ENCODE measurements around the gene MIOS. TPM values are rescaled to one million over a fixed set of nuclear protein-coding genes. Genes with fewer than 3 reads are reported as not detected.

Gene MIOS
- polyA plus RNA-seq, 1 donor, result 23.3 TPM

- peak; percentile 99 to 100 for DNase-seq
- peak within 1 kb of the TSS; percentile 81 for H3K4me3 ChIP-seq (ENCODE audit: low read length)
- WGBS (ENCODE audit: insufficient coverage, low lambda C conversion rate), result 0% methylated on average over 4 of the region's 68 CpGs
- no peaks in the 10 kb centered on the region for H3K9me3 ChIP-seq (ENCODE audit: control insufficient read depth, low read depth, low read length)
- H3K4me1 ChIP-seq (ENCODE audit: control insufficient read depth, insufficient read depth, low read length), result peaks cover 6% of the 10 kb centered on the region
- no peaks in the 10 kb centered on the region for H3K36me3 ChIP-seq (ENCODE audit: control insufficient read depth, insufficient read depth, low read length)
- no peaks in the 10 kb centered on the region for H3K27me3 ChIP-seq (ENCODE audit: control insufficient read depth, insufficient read depth, low read length)
- peak within 1 kb of the TSS; percentile 94 for H3K27ac ChIP-seq (ENCODE audit: low read length)
Observed at GRCh38 chr7:7640221-7641128, 73.8 kb downstream of the MIOS start, which contains the start of gene UMAD1. Gene UMAD1 (plus strand): TSS chr7:7640752. CDS start chr7:7673372, 32,620 bp downstream.

GRCh38 chr7:7641129-7641663 lies 74.5 kb downstream of the MIOS start:
- WGBS (ENCODE audit: insufficient coverage, low lambda C conversion rate), result no CpG with 5 or more reads among the region's 22 CpGs
- DNase-seq, result peak in 1 of 2 donors; percentile 7
- H3K27ac ChIP-seq (ENCODE audit: low read length), result peak overlapping the region; percentile 82
- H3K27me3 ChIP-seq (ENCODE audit: control insufficient read depth, insufficient read depth, low read length), result no peaks in the 10 kb centered on the region
- peak overlapping the region; percentile 81 for H3K4me3 ChIP-seq (ENCODE audit: low read length)
- peaks cover 2% of the 10 kb centered on the region for H3K36me3 ChIP-seq (ENCODE audit: control insufficient read depth, insufficient read depth, low read length)
- peaks cover 3% of the 10 kb centered on the region for H3K9me3 ChIP-seq (ENCODE audit: control insufficient read depth, low read depth, low read length)
- H3K4me1 ChIP-seq (ENCODE audit: control insufficient read depth, insufficient read depth, low read length), result peaks cover 6% of the 10 kb centered on the region

GRCh38 chr7:7642081-7642480 lies 75.4 kb downstream of the MIOS start:
- H3K27me3 ChIP-seq (ENCODE audit: control insufficient read depth, insufficient read depth, low read length), result no peaks in the 10 kb centered on the region
- peaks cover 6% of the 10 kb centered on the region for H3K4me1 ChIP-seq (ENCODE audit: control insufficient read depth, insufficient read depth, low read length)
- peak overlapping the region; percentile 81 for H3K4me3 ChIP-seq (ENCODE audit: low read length)
- peaks cover 2% of the 10 kb centered on the region for H3K36me3 ChIP-seq (ENCODE audit: control insufficient read depth, insufficient read depth, low read length)
- H3K27ac ChIP-seq (ENCODE audit: low read length), result peak overlapping the region; percentile 19
- peak; percentile 30 to 68 for DNase-seq
- WGBS (ENCODE audit: insufficient coverage, low lambda C conversion rate), result 41% methylated on average over 4 of the region's 6 CpGs
- H3K9me3 ChIP-seq (ENCODE audit: control insufficient read depth, low read depth, low read length), result peaks cover 3% of the 10 kb centered on the region

- WGBS (ENCODE audit: insufficient coverage, low lambda C conversion rate), result 100% methylated on average over 1 of the region's 6 CpGs
- Histone ChIP-seq H3K9me3 (ENCODE audit: control insufficient read depth, low read depth, low read length) (peaks cover 3% of the 10 kb centered on the region), H3K4me3 (ENCODE audit: low read length) (no peak overlapping the region)
Observed at GRCh38 chr7:7647495-7648036, 80.9 kb downstream of the MIOS start.

GRCh38 chr7:7650682-7651206 lies 84.1 kb downstream of the MIOS start:
- Histone ChIP-seq H3K9me3 (ENCODE audit: control insufficient read depth, low read depth, low read length) (peaks cover 2% of the 10 kb centered on the region), H3K36me3 (ENCODE audit: control insufficient read depth, insufficient read depth, low read length) (peaks cover 2% of the 10 kb centered on the region), H3K4me1 (ENCODE audit: control insufficient read depth, insufficient read depth, low read length) (no peaks in the 10 kb centered on the region), H3K27me3 (ENCODE audit: control insufficient read depth, insufficient read depth, low read length) (no peaks in the 10 kb centered on the region), H3K27ac (ENCODE audit: low read length) (no peak overlapping the region), H3K4me3 (ENCODE audit: low read length) (no peak overlapping the region)
- WGBS (ENCODE audit: insufficient coverage, low lambda C conversion rate), result 57% methylated on average over 1 of the region's 2 CpGs
- no peak for DNase-seq

More at GRCh38 chr7:7647495-7648036, 80.9 kb downstream of the MIOS start:
- Histone ChIP-seq H3K36me3 (ENCODE audit: control insufficient read depth, insufficient read depth, low read length) (peaks cover 2% of the 10 kb centered on the region), H3K27ac (ENCODE audit: low read length) (no peak overlapping the region), H3K27me3 (ENCODE audit: control insufficient read depth, insufficient read depth, low read length) (no peaks in the 10 kb centered on the region), H3K4me1 (ENCODE audit: control insufficient read depth, insufficient read depth, low read length) (no peaks in the 10 kb centered on the region)
- no peak for DNase-seq

- no peak for DNase-seq
- no peaks in the 10 kb centered on the region for H3K4me1 ChIP-seq (ENCODE audit: control insufficient read depth, insufficient read depth, low read length)
Observed at GRCh38 chr7:7651479-7651878, 84.8 kb downstream of the MIOS start.

GRCh38 chr7:7652798-7653540 lies 86.3 kb downstream of the MIOS start:
- Histone ChIP-seq H3K27me3 (ENCODE audit: control insufficient read depth, insufficient read depth, low read length) (no peaks in the 10 kb centered on the region), H3K27ac (ENCODE audit: low read length) (no peak overlapping the region), H3K4me1 (ENCODE audit: control insufficient read depth, insufficient read depth, low read length) (no peaks in the 10 kb centered on the region), H3K4me3 (ENCODE audit: low read length) (no peak overlapping the region), H3K9me3 (ENCODE audit: control insufficient read depth, low read depth, low read length) (no peaks in the 10 kb centered on the region), H3K36me3 (ENCODE audit: control insufficient read depth, insufficient read depth, low read length) (no peaks in the 10 kb centered on the region)
- WGBS (ENCODE audit: insufficient coverage, low lambda C conversion rate), result no CpG with 5 or more reads among the region's 1 CpG
- DNase-seq, result no peak

More at GRCh38 chr7:7651479-7651878, 84.8 kb downstream of the MIOS start:
- WGBS (ENCODE audit: insufficient coverage, low lambda C conversion rate), result 83% methylated on average over 1 of the region's 3 CpGs
- no peaks in the 10 kb centered on the region for H3K36me3 ChIP-seq (ENCODE audit: control insufficient read depth, insufficient read depth, low read length)
- no peak overlapping the region for H3K4me3 ChIP-seq (ENCODE audit: low read length)
- H3K27ac ChIP-seq (ENCODE audit: low read length), result no peak overlapping the region
- H3K9me3 ChIP-seq (ENCODE audit: control insufficient read depth, low read depth, low read length), result no peaks in the 10 kb centered on the region
- H3K27me3 ChIP-seq (ENCODE audit: control insufficient read depth, insufficient read depth, low read length), result no peaks in the 10 kb centered on the region

GRCh38 chr7:7653593-7654187 lies 87.0 kb downstream of the MIOS start:
- no peaks in the 10 kb centered on the region for H3K4me1 ChIP-seq (ENCODE audit: control insufficient read depth, insufficient read depth, low read length)
- no CpG with 5 or more reads among the region's 3 CpGs for WGBS (ENCODE audit: insufficient coverage, low lambda C conversion rate)
- DNase-seq, result no peak

GRCh38 chr7:7654964-7655715 lies 88.5 kb downstream of the MIOS start:
- Histone ChIP-seq H3K27me3 (ENCODE audit: control insufficient read depth, insufficient read depth, low read length) (no peaks in the 10 kb centered on the region), H3K9me3 (ENCODE audit: control insufficient read depth, low read depth, low read length) (no peaks in the 10 kb centered on the region), H3K4me3 (ENCODE audit: low read length) (no peak overlapping the region), H3K4me1 (ENCODE audit: control insufficient read depth, insufficient read depth, low read length) (no peaks in the 10 kb centered on the region), H3K27ac (ENCODE audit: low read length) (no peak overlapping the region), H3K36me3 (ENCODE audit: control insufficient read depth, insufficient read depth, low read length) (no peaks in the 10 kb centered on the region)
- DNase-seq, result no peak
- 90% methylated on average over 4 of the region's 4 CpGs for WGBS (ENCODE audit: insufficient coverage, low lambda C conversion rate)

More at GRCh38 chr7:7653593-7654187, 87.0 kb downstream of the MIOS start:
- Histone ChIP-seq H3K36me3 (ENCODE audit: control insufficient read depth, insufficient read depth, low read length) (no peaks in the 10 kb centered on the region), H3K27ac (ENCODE audit: low read length) (no peak overlapping the region), H3K27me3 (ENCODE audit: control insufficient read depth, insufficient read depth, low read length) (no peaks in the 10 kb centered on the region), H3K4me3 (ENCODE audit: low read length) (no peak overlapping the region), H3K9me3 (ENCODE audit: control insufficient read depth, low read depth, low read length) (no peaks in the 10 kb centered on the region)

Data from large intestine (tissue), 3 donors.